ENCODE results near the gene MPDU1. TPM values are rescaled to one million over a fixed set of nuclear protein-coding genes. Genes with fewer than 3 reads are reported as not detected.

The MPDU1 gene
- total RNA-seq, 4 donors from 2014 or later = 86.5 to 144 (median 122) TPM

DNA sequence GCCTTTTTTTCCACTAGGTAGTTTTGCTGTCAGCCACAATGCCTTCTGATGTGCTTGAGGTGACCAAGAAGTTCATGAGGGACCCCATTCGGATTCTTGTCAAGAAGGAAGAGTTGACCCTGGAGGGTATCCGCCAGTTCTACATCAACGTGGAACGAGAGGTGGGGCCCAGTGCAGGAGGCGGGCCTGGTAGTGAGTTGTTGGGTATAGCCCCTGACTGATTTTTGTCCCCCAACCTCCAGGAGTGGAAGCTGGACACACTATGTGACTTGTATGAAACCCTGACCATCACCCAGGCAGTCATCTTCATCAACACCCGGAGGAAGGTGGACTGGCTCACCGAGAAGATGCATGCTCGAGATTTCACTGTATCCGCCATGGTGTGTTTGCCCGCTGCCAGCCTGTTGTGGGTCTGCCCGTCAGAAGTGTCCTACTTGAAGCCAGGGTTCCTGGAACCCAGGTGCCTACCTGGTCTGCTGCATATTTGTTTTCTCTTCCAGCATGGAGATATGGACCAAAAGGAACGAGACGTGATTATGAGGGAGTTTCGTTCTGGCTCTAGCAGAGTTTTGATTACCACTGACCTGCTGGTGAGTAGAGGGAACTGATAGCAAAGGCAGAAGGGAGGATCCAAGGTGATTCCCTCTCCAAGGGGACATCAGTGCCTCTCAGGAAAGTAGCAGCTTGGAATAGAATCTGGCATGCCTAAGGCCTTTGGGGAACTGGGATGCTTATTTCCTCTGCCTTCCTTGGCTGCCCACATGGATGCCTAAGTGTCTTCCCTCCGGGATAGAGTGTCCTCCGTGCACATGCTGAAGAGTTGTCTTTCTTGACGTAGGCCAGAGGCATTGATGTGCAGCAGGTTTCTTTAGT lies 6.1 kb upstream of the MPDU1 start:
- ATAC-seq (ENCODE audit: low FRiP score) = no peak
- TF ChIP-seq, protein P1, sequence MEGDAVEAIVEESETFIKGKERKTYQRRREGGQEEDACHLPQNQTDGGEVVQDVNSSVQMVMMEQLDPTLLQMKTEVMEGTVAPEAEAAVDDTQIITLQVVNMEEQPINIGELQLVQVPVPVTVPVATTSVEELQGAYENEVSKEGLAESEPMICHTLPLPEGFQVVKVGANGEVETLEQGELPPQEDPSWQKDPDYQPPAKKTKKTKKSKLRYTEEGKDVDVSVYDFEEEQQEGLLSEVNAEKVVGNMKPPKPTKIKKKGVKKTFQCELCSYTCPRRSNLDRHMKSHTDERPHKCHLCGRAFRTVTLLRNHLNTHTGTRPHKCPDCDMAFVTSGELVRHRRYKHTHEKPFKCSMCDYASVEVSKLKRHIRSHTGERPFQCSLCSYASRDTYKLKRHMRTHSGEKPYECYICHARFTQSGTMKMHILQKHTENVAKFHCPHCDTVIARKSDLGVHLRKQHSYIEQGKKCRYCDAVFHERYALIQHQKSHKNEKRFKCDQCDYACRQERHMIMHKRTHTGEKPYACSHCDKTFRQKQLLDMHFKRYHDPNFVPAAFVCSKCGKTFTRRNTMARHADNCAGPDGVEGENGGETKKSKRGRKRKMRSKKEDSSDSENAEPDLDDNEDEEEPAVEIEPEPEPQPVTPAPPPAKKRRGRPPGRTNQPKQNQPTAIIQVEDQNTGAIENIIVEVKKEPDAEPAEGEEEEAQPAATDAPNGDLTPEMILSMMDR (IDR thresholded peaks at IDR 0.05) = no peak
- DNase-seq (ENCODE audit: low spot score) = no peak

DNA sequence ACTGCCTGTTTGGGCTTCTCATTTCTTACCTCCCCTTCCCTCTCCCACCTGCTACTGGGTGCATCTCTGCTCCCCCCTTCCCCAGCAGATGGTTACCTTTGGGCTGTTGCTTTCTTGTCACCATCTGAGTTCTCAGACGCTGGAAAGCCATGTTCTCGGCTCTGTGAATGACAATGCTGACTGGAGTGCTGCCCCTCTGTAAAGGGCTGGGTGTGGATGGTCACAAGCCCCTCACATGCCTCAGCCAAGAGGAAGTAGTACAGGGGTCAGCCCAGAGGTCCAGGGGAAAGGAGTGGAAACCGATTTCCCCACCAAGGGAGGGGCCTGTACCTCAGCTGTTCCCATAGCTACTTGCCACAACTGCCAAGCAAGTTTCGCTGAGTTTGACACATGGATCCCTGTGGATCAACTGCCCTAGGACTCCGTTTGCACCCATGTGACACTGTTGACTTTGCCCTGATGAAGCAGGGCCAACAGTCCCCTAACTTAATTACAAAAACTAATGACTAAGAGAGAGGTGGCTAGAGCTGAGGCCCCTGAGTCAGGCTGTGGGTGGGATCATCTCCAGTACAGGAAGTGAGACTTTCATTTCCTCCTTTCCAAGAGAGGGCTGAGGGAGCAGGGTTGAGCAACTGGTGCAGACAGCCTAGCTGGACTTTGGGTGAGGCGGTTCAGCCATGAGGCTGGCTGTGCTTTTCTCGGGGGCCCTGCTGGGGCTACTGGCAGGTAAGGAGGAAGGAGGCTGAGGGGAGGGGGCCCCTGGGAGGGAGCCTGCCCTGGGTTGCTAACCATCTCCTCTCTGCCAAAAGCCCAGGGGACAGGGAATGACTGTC lies 4.4 kb upstream of the MPDU1 start, which contains the start of gene CD68:
Gene CD68, plus strand, starts transcription at position 638 of the 833 bp plus-strand sequence. Its CDS starts 40 bp downstream, at position 678.
- DNase-seq (ENCODE audit: low spot score) = peak; percentile 67
- peak; percentile 75 for ATAC-seq (ENCODE audit: low FRiP score)
- TF ChIP-seq, protein P1 (IDR thresholded peaks at IDR 0.05) = no peak

DNA sequence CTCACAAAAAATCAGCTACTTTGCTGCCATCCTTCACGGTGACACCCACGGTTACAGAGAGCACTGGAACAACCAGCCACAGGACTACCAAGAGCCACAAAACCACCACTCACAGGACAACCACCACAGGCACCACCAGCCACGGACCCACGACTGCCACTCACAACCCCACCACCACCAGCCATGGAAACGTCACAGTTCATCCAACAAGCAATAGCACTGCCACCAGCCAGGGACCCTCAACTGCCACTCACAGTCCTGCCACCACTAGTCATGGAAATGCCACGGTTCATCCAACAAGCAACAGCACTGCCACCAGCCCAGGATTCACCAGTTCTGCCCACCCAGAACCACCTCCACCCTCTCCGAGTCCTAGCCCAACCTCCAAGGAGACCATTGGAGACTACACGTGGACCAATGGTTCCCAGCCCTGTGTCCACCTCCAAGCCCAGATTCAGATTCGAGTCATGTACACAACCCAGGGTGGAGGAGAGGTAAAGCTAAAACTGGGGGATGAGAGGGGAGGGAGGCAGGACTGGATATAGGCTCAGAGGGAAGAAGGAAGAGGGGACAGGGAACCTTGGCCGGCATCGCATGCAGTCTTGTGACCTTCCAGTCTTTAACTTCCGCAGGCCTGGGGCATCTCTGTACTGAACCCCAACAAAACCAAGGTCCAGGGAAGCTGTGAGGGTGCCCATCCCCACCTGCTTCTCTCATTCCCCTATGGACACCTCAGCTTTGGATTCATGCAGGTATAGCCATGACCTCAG lies 3.6 kb upstream of the MPDU1 start:
- no peak for DNase-seq (ENCODE audit: low spot score)
- TF ChIP-seq, protein P1 (IDR thresholded peaks at IDR 0.05) = no peak
- ATAC-seq (ENCODE audit: low FRiP score) = no peak

DNA sequence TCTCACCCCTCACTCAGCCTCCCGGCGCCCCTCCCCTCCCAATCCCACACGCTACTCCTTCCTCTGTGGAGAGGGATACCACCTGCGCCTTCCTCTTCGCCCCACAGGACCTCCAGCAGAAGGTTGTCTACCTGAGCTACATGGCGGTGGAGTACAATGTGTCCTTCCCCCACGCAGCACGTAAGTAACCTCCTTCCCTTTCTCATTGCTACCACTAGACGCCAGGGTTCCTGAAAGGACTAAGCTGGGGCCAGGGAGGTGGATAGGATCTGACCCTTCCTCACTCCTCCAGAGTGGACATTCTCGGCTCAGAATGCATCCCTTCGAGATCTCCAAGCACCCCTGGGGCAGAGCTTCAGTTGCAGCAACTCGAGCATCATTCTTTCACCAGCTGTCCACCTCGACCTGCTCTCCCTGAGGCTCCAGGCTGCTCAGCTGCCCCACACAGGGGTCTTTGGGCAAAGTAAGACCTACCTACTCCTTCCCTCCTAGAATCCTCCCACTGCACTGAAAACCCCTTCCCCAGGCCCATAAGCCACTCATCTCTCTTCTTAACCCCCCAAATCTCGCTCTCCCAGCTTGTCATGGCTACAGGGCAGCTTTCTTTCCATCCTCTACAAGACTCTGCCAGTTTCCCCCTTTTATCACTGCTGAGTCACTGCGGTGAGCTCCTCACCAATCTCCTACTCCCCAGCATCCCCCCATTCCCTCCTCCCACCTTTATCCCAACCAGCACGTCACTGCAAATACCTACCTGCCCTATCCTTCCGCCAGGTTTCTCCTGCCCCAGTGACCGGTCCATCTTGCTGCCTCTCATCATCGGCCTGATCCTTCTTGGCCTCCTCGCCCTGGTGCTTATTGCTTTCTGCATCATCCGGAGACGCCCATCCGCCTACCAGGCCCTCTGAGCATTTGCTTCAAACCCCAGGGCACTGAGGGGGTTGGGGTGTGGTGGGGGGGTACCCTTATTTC lies 2.8 kb upstream of the MPDU1 start:
- TF ChIP-seq, protein P1 (IDR thresholded peaks at IDR 0.05) = no peak
- ATAC-seq (ENCODE audit: low FRiP score) = no peak
- no peak for DNase-seq (ENCODE audit: low spot score)

DNA sequence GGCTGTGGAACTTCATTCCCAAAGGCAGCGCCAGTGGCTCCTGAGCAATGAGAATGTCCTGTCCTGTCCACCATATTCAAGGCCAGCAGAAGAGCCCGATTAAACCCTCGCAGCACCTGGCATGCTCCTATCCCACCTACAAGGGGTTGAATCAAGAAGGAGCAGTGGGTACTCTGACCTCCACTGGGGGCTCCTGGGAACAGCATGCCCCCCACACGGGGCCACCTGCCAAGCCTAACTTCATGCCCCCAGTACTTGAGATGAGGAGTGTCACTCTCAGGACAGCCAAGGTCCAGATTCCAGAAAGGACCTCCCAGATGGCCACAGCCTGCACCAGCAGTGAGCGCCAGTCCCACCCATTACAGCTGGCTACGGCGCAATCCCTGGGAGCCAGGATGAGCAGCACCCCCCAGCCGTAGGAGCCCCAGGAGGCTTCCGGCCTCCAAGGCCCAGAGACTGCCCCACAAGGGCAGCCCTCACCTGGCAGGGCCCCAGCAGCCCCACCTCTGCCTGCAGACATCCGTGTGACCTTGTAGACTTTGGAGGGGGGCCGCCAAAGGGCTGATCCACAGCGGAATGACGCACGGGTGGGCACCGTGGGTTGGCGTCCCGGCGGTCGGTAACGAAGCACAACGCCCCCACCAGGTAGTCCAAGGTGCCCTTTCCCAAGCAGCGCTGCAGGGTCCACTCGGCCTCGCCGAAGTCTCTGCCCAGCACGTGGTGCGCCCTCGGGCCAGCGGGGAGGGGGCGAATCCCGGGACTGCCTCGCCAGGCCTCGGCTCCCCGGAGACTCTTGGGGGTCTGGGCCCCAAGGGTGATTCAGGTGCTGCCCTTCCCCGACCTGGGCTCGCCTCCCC lies 1.0 kb upstream of the MPDU1 start:
- ATAC-seq (ENCODE audit: low FRiP score) (no peak), DNase-seq (ENCODE audit: low spot score) (no peak)
- TF ChIP-seq, protein P1 (IDR thresholded peaks at IDR 0.05) = no peak
